H1 (cell line): Measurements from ENCODE around the gene PAQR9. TPM values are rescaled to one million over a fixed set of nuclear protein-coding genes. Genes with fewer than 3 reads are reported as not detected.

Source experiments
- CTCF ChIA-PET: fragments of 300-600 bp; sonication (Branson Sonifier 250); formaldehyde crosslinking; loops from one replicate; lab custom pipeline; 2021; ENCODE audit not compliant: partially characterized antibody; lab: Charles Lee
- POLR2A ChIA-PET: fragments of 300-600 bp; sonication (Branson Sonifier 250); formaldehyde crosslinking; loops from one replicate; lab custom pipeline; 2021; ENCODE audit warnings: inconsistent platforms; ENCODE audit not compliant: partially characterized antibody; lab: Charles Lee
- DNase-seq, 2 experiments: peaks; one replicate each; pipeline versions ENCODE4 v3.0.0 to v3.0.0-alpha.2; 2010 to 2022; ENCODE audit warnings: low spot score in 2 of 2, low read depth in 1 of 2, mixed read lengths in 1 of 2
- FAIRE-seq: peaks from 2 replicates; lab custom pipeline; 2011; peaks lifted over from hg19 to GRCh38; lab: Jason Lieb, UNC
- H2AFZ ChIP-seq: 2 replicates; pipeline ENCODE4 v1.8.1; 2012; ENCODE audit warnings: low read length, inconsistent platforms
- H2AK5ac ChIP-seq: 2 replicates; pipeline ENCODE4 v1.6.1; 2013; ENCODE audit warnings: low read depth, low read length
- H2BK120ac ChIP-seq: replicated peaks from 2 replicates; pipeline ENCODE3; 2013; ENCODE audit warnings: low read depth, low read length, inconsistent platforms
- H2BK12ac ChIP-seq: 2 replicates; pipeline ENCODE4 v1.6.1; 2013; ENCODE audit warnings: low read depth, low read length
- H2BK15ac ChIP-seq: 2 replicates; pipeline ENCODE4 v1.6.1; 2013; ENCODE audit warnings: low read length
- H2BK20ac ChIP-seq: 2 replicates; pipeline ENCODE4 v1.6.1; 2013; ENCODE audit warnings: low read length
- H2BK5ac ChIP-seq: 2 replicates; pipeline ENCODE4 v1.6.1; 2013; ENCODE audit warnings: low read depth, low read length
- H3K14ac ChIP-seq: 2 replicates; pipeline ENCODE4 v1.6.1; 2013; ENCODE audit warnings: inconsistent platforms; ENCODE audit not compliant: insufficient read length
- H3K18ac ChIP-seq: 2 replicates; pipeline ENCODE4 v1.6.1; 2013; ENCODE audit warnings: low read length; ENCODE audit errors: extremely low read depth
- H3K23ac ChIP-seq: 2 replicates; pipeline ENCODE4 v1.6.1; 2013; ENCODE audit warnings: inconsistent platforms; ENCODE audit not compliant: insufficient read length
- H3K23me2 ChIP-seq: 2 replicates; pipeline ENCODE4 v1.6.1; 2013; ENCODE audit warnings: low read depth, low read length
- H3K27ac ChIP-seq: 2 replicates; pipeline ENCODE4 v1.6.1; 2011; ENCODE audit warnings: low read depth, low read length, inconsistent platforms
- H3K27me3 ChIP-seq, 4 experiments: replicated peaks in 1 of 4; 1 replicate in 1 of 4; 2 replicates in 3 of 4; pipeline versions ENCODE4 v1.6.1 to v1.8.1; 2011 to 2013; ENCODE audit warnings: low read length in 3 of 4, mild to moderate bottlenecking in 3 of 4, inconsistent platforms in 2 of 4, mixed read lengths in 2 of 4, moderate library complexity in 1 of 4; ENCODE audit not compliant: control insufficient read depth in 3 of 4, insufficient read depth in 3 of 4; ENCODE audit errors: extremely low read depth in 1 of 4
- H3K36me3 ChIP-seq, 4 experiments: 2 replicates each; pipeline versions ENCODE4 v1.6.1 to v1.8.1; 2011 to 2013; ENCODE audit warnings: mild to moderate bottlenecking in 4 of 4, low read length in 3 of 4, moderate library complexity in 2 of 4, control low read depth in 1 of 4, inconsistent platforms in 1 of 4; ENCODE audit not compliant: insufficient read depth in 4 of 4, control insufficient read depth in 2 of 4
- H3K4ac ChIP-seq: replicated peaks from 2 replicates; pipeline ENCODE3; 2013; ENCODE audit warnings: low read length, low read depth, mixed read lengths, inconsistent platforms; ENCODE audit not compliant: insufficient read length
- H3K4me1 ChIP-seq, 4 experiments: replicated peaks in 1 of 4; 1 replicate in 1 of 4; 2 replicates in 3 of 4; pipeline versions ENCODE4 v1.6.1 to v1.8.1; 2011 to 2013; ENCODE audit warnings: low read length in 3 of 4, inconsistent platforms in 2 of 4, mixed read lengths in 1 of 4; ENCODE audit not compliant: insufficient read depth in 4 of 4, control insufficient read depth in 3 of 4
- H3K4me2 ChIP-seq, 2 experiments: 2 replicates each; pipeline versions ENCODE4 v1.6.1 to v1.8.1; 2011 to 2013; ENCODE audit warnings: low read depth in 2 of 2, low read length in 2 of 2, control low read depth in 1 of 2, inconsistent platforms in 1 of 2, mild to moderate bottlenecking in 1 of 2; ENCODE audit not compliant: insufficient read depth in 1 of 2
- H3K4me3 ChIP-seq, 4 experiments: fragments of 200-600, 300-600 bp in 1 of 4; sonication (generic), shearing (Covaris generic), sonication (Bioruptor Twin) in 1 of 4; 2 replicates each; pipeline versions ENCODE4 v1.5.1 to v1.8.1; 2011 to 2016; ENCODE audit warnings: low read length in 4 of 4, low read depth in 3 of 4, control low read depth in 2 of 4, inconsistent platforms in 2 of 4, mild to moderate bottlenecking in 2 of 4, mixed read lengths in 1 of 4, moderate library complexity in 1 of 4; ENCODE audit not compliant: insufficient read depth in 2 of 4; ENCODE audit errors: extremely low read depth in 1 of 4
- H3K56ac ChIP-seq: replicated peaks from 2 replicates; pipeline ENCODE3; 2013; ENCODE audit warnings: low read depth, mild to moderate bottlenecking, mixed read lengths, low read length, inconsistent platforms; ENCODE audit not compliant: insufficient read length
- H3K79me1 ChIP-seq: 2 replicates; pipeline ENCODE4 v1.6.1; 2013; ENCODE audit warnings: low read depth, low read length, control low read depth
- H3K79me2 ChIP-seq, 2 experiments: 2 replicates each; pipeline versions ENCODE4 v1.6.1 to v1.8.1; 2012 to 2013; ENCODE audit warnings: low read length in 2 of 2, mild to moderate bottlenecking in 2 of 2, inconsistent platforms in 1 of 2; ENCODE audit not compliant: insufficient read depth in 2 of 2, control insufficient read depth in 1 of 2
- H3K9ac ChIP-seq, 4 experiments: replicated peaks in 1 of 4; 1 replicate in 1 of 4; 2 replicates in 3 of 4; pipeline versions ENCODE4 v1.6.1 to v1.8.1; 2011 to 2013; ENCODE audit warnings: low read depth in 3 of 4, low read length in 3 of 4, control low read depth in 2 of 4, mild to moderate bottlenecking in 2 of 4, moderate library complexity in 2 of 4, inconsistent platforms in 1 of 4; ENCODE audit errors: extremely low read depth in 1 of 4
- H3K9me3 ChIP-seq, 2 experiments: 2 replicates each; pipeline versions ENCODE4 v1.6.1 to v1.8.1; 2012 to 2013; ENCODE audit warnings: mild to moderate bottlenecking in 2 of 2, moderate library complexity in 2 of 2, control low read depth in 1 of 2, inconsistent platforms in 1 of 2, low read depth in 1 of 2, low read length in 1 of 2, mixed read lengths in 1 of 2; ENCODE audit not compliant: insufficient read depth in 2 of 2
- H4K20me1 ChIP-seq, 2 experiments: replicated peaks in 1 of 2; 2 replicates each; pipeline versions ENCODE3 to v1.8.1; 2011 to 2013; ENCODE audit warnings: inconsistent platforms in 2 of 2, low read length in 2 of 2, mild to moderate bottlenecking in 1 of 2; ENCODE audit not compliant: insufficient read depth in 2 of 2, control insufficient read depth in 1 of 2
- H4K5ac ChIP-seq: 2 replicates; pipeline ENCODE4 v1.6.1; 2013; ENCODE audit warnings: low read length, low read depth, mixed read lengths, inconsistent platforms; ENCODE audit not compliant: insufficient read length
- H4K8ac ChIP-seq: 2 replicates; pipeline ENCODE4 v1.8.0; 2013; ENCODE audit warnings: mild to moderate bottlenecking, moderate library complexity, low read length, inconsistent platforms; ENCODE audit not compliant: insufficient read depth; ENCODE audit errors: extremely low read depth
- H4K91ac ChIP-seq: replicated peaks from 2 replicates; pipeline ENCODE3; 2013; ENCODE audit warnings: low read length, mixed read lengths, inconsistent platforms; ENCODE audit not compliant: insufficient read length
- BCL11A ChIP-seq, 2 experiments: IDR thresholded peaks; one replicate each; pipeline ENCODE4 v1.6.1; 2011; ENCODE audit warnings: low read depth in 2 of 2, low read length in 2 of 2, mild to moderate bottlenecking in 2 of 2
- CEBPB ChIP-seq: IDR thresholded peaks from 2 replicates; pipeline ENCODE4 v1.6.1; 2012; ENCODE audit warnings: low read depth, low read length
- RBBP5 ChIP-seq: IDR thresholded peaks from 2 replicates; pipeline ENCODE4 v1.7.1; 2012; ENCODE audit warnings: low read depth, mild to moderate bottlenecking, inconsistent platforms, low read length, moderate library complexity, borderline replicate concordance
- SAP30 ChIP-seq: fragments of 300-600 bp; sonication (generic); IDR thresholded peaks from 2 replicates; pipeline ENCODE4 v1.7.1; 2012; ENCODE audit warnings: low read length, moderate library complexity, mild to moderate bottlenecking, inconsistent platforms; ENCODE audit not compliant: insufficient read depth, insufficient replicate concordance
- SIN3A ChIP-seq, 2 experiments: IDR thresholded peaks in 1 of 2; conservative IDR thresholded peaks in 1 of 2; 2 replicates each; pipeline ENCODE4 v1.6.1; 2011 to 2012; ENCODE audit warnings: low read length in 2 of 2, improper control_type of control experiment in 1 of 2, low read depth in 1 of 2, mild to moderate bottlenecking in 1 of 2
- WGBS, 2 experiments: shearing (Covaris generic) in 1 of 2; methylation state at CpG; one replicate each; pipeline versions ENCODE4 v1.1.6 to v1.1.7; 2013 to 2015; ENCODE audit warnings: low lambda C conversion rate in 2 of 2, mixed read lengths in 2 of 2, inconsistent platforms in 1 of 2, low coverage in 1 of 2, missing lambda C conversion rate in 1 of 2; ENCODE audit not compliant: insufficient replicate concordance in 2 of 2, insufficient coverage in 1 of 2, insufficient read length in 1 of 2; ENCODE audit errors: extremely low coverage in 1 of 2, missing lambda C conversion rate in 1 of 2; 5-methylcytosine and 5-hydroxymethylcytosine counted together
- polyA plus RNA-seq, 7 experiments: library from polyadenylated mRNA; depleted of rRNA in 3 of 7; stranded (reverse) in 5 of 7; unstranded in 2 of 7; fragments of >200 nt in 5 of 7; fragments of 200-250 nt in 2 of 7; gene quantifications; 1 replicate in 5 of 7; 2 replicates in 1 of 7; 4 replicates in 1 of 7; pipeline versions ENCODE4 v1.2.1 to v1.2.3, GENCODE V29; 2011 to 2013; ENCODE audit warnings: missing spikeins in 2 of 7, mixed read lengths in 2 of 7
- total RNA-seq: library from RNA; stranded (reverse); fragmentation: NEBNext Ultra II Directional; extraction: Animal tissue kit (Norgen Biotek cat#: 25700); gene quantifications from 2 replicates; pipeline ENCODE4 v1.2.1, GENCODE V29; 2021
- TF ChIP-seq, protein P1 (sequence below): IDR thresholded peaks from 2 replicates; pipeline ENCODE4 v1.6.1; 2012; ENCODE audit warnings: inconsistent platforms
- TF ChIP-seq, protein P2 (sequence below): IDR thresholded peaks from 2 replicates; pipeline ENCODE4 v1.6.1; 2012; ENCODE audit warnings: inconsistent platforms
- TF ChIP-seq, protein P3 (sequence below): IDR thresholded peaks from 2 replicates; pipeline ENCODE4 v1.6.1; 2011; ENCODE audit warnings: low read length, improper control_type of control experiment

Gene PAQR9
- total and polyA plus RNA-seq, 2 of the 8 experiments (the other 6 are each of a cell fraction or from before 2014, with no cell fraction given) = 2.6 to 5.2 TPM

DNA sequence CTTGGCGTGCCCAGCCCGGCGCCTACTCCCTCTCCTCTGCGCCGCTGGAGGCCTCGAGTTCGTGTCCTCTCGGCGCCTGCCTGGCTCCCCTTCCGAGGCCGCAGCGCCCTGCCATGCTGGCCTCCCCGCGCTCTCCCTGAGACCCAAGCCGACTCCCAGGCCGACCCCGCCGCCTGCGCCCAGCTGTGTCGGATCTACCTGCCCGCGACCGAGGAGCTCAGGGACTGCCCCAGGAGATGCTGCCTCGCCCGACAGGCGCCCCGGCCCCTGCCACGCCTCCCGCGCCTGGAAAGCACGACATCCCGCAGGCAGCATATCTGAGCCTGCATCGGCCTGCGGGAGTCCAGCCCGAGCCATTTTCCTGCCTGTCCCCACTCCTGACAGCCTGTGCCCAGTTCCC, 16.1 kb downstream of the PAQR9 start:
- Histone ChIP-seq H3K36me3 (no peaks in the 10 kb centered on the region), H4K20me1 (no peaks in the 10 kb centered on the region), H3K14ac (no peak overlapping the region), H3K4me3 (peak overlapping the region in 1 of 4 experiments; percentile 9; a peak in 1 of 8 replicates), H2BK15ac (no peak overlapping the region), H3K27ac (no peak overlapping the region), H3K23me2 (peaks cover 2% of the 10 kb centered on the region; the same call in 1 of the 2 replicates), H3K4me2 (peak overlapping the region; percentile 11 to 53; a peak in 2 of 4 replicates), H2BK12ac (peak overlapping the region; percentile 54; the same call in 1 of the 2 replicates), H3K9ac (no peak overlapping the region), H2AFZ (peak overlapping the region; percentile 92; the same call in 1 of the 2 replicates), H3K23ac (no peak overlapping the region), H4K5ac (no peak overlapping the region), H2AK5ac (no peak overlapping the region), H3K56ac (no peak overlapping the region), H3K18ac (0 out of 2 replicates have a peak overlapping the region, but pooled peaks have one; percentile 64), H3K9me3 (no peaks in the 10 kb centered on the region), H4K91ac (no peak overlapping the region), H2BK120ac (no peak overlapping the region), H3K4me1 (peaks cover 0 to 3% (median 1%) of the 10 kb centered on the region in 4 experiments; a peak in 1 of 7 replicates)
- POLR2A ChIA-PET = interaction anchor here (1.0 kb wide), 1 partner anchor 17 kb away, joined by 3 read pairs; no protein-coding TSS in a partner anchor
- 74% methylated on average over 35 of the region's 35 CpGs; no CpG with 5 or more reads in 1 of the 2 experiments for WGBS, 2 experiments
- DNase-seq (peak in 1 of 2 experiments; percentile 59), FAIRE-seq (no peak)
- TF ChIP-seq RBBP5 (no peak), SAP30 (no peak), CEBPB (no peak), BCL11A (IDR thresholded peaks at IDR 0.05; ENCODE audit: low read depth in 2 of 2, low read length in 2 of 2) (no peak), SIN3A (conservative IDR thresholded peaks at IDR 0.05 in 1 of 2, IDR thresholded peaks at IDR 0.05 in 1 of 2; ENCODE audit: low read depth in 1 of 2, low read length in 2 of 2) (no peak)
- TF ChIP-seq, protein P1, sequence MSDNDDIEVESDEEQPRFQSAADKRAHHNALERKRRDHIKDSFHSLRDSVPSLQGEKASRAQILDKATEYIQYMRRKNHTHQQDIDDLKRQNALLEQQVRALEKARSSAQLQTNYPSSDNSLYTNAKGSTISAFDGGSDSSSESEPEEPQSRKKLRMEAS = no peak
- TF ChIP-seq, protein P2, sequence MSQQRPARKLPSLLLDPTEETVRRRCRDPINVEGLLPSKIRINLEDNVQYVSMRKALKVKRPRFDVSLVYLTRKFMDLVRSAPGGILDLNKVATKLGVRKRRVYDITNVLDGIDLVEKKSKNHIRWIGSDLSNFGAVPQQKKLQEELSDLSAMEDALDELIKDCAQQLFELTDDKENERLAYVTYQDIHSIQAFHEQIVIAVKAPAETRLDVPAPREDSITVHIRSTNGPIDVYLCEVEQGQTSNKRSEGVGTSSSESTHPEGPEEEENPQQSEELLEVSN = peak; percentile 11; the same call in 1 of the 2 replicates
- TF ChIP-seq, protein P3, sequence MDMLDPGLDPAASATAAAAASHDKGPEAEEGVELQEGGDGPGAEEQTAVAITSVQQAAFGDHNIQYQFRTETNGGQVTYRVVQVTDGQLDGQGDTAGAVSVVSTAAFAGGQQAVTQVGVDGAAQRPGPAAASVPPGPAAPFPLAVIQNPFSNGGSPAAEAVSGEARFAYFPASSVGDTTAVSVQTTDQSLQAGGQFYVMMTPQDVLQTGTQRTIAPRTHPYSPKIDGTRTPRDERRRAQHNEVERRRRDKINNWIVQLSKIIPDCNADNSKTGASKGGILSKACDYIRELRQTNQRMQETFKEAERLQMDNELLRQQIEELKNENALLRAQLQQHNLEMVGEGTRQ = no peak
- TF ChIP-seq, all 59 proteins: peak for 1
- H4K8ac ChIP-seq = peak overlapping the region; percentile 57; the same call in 1 of the 2 replicates
- H3K4ac ChIP-seq = no peak overlapping the region
- no peak overlapping the region for H2BK20ac ChIP-seq
- no peaks in the 10 kb centered on the region for H3K79me1 ChIP-seq
- H3K79me2 ChIP-seq = no peaks in the 10 kb centered on the region
- H2BK5ac ChIP-seq = no peak overlapping the region
- CTCF ChIA-PET = interaction anchor here (0.9 to 2.4 kb wide), 7 partner anchors 8 to 45 kb away, joined by 3 to 11 read pairs (median 3); no protein-coding TSS in a partner anchor
- no peaks in the 10 kb centered on the region for H3K27me3 ChIP-seq
